K562 (cell line): Measurements from ENCODE around the gene PSMA5. TPM values are rescaled to one million over a fixed set of nuclear protein-coding genes. Genes with fewer than 3 reads are reported as not detected.

Experiments used
- HINFP ChIP-seq: fragments of 450-650 bp; conservative IDR thresholded peaks from 2 replicates; pipeline ENCODE4 v1.6.1; 2016; ENCODE audit warnings: missing genetic modification characterization, low read depth, mild to moderate bottlenecking, control low read depth, missing compliant biosample characterization
- MECOM ChIP-seq: fragments of 250-450 bp; sonication (Bioruptor Pico); IDR thresholded peaks from 2 replicates; pipeline ENCODE4 v1.8.0; 2022; ENCODE audit warnings: inconsistent platforms
- PYGO2 ChIP-seq: fragments of 450-650 bp; IDR thresholded peaks from 2 replicates; pipeline ENCODE4 v1.6.1; 2016; ENCODE audit warnings: mild to moderate bottlenecking, missing genetic modification characterization, moderate library complexity, missing compliant biosample characterization
- RAD51 ChIP-seq: fragments of 450-650 bp; IDR thresholded peaks from 2 replicates; pipeline ENCODE4 v1.7.1; 2016; ENCODE audit warnings: low read depth, mild to moderate bottlenecking, borderline replicate concordance
- RBBP5 ChIP-seq: fragments of 200-600 bp; sonication (generic); IDR thresholded peaks from 2 replicates; pipeline ENCODE4 v1.6.1; 2012; ENCODE audit warnings: borderline replicate concordance, mild to moderate bottlenecking, low read length, control low read depth, inconsistent platforms; ENCODE audit not compliant: insufficient read depth, poor library complexity, severe bottlenecking
- SLC30A9 ChIP-seq: fragments of 250-450 bp; sonication (Bioruptor Pico); IDR thresholded peaks from 2 replicates; pipeline ENCODE4 v1.8.0; 2022; ENCODE audit warnings: mild to moderate bottlenecking, moderate library complexity
- ZNF324 ChIP-seq: fragments of 250-450 bp; sonication (Bioruptor Pico); IDR thresholded peaks from 2 replicates; pipeline ENCODE4 v1.4.0; 2020; ENCODE audit warnings: mild to moderate bottlenecking
- polyA plus RNA-seq, 8 experiments: library from polyadenylated mRNA; depleted of rRNA in 4 of 8; stranded (reverse) in 5 of 8; unstranded in 3 of 8; fragments of >200 nt; fragmentation: Nextera tagmentation in 2 of 8; fragmentation: Illumina TruSeq in 1 of 8; extraction: Ambion mirVana in 2 of 8; extraction: Trizol in 1 of 8; gene quantifications; 2 replicates each; pipeline versions ENCODE4 v1.2.1 to v1.2.3, GENCODE V29; 2011 to 2014; ENCODE audit warnings: inconsistent platforms in 1 of 8, missing spikeins in 1 of 8
- total RNA-seq, 7 experiments: library from RNA; depleted of rRNA in 6 of 7; stranded (reverse); fragments of >200 nt in 6 of 7; fragmentation: Illumina TruSeq in 2 of 7; extraction: Trizol in 2 of 7; gene quantifications; 2 replicates each; pipeline versions ENCODE4 v1.2.1 to v1.2.3, GENCODE V29; 2011 to 2021; ENCODE audit warnings: low replicate concordance in 1 of 7
- TF ChIP-seq, protein P1 (sequence below): fragments of 250-450 bp; sonication (Bioruptor Pico); IDR thresholded peaks from 2 replicates; pipeline ENCODE4 v1.9.0; 2021; ENCODE audit warnings: mild to moderate bottlenecking

The PSMA5 gene
- total and polyA plus RNA-seq, 9 of the 15 experiments (the other 6 are each of a cell fraction or from before 2014, with no cell fraction given) = 82.6 to 542 (median 287) TPM

DNA sequence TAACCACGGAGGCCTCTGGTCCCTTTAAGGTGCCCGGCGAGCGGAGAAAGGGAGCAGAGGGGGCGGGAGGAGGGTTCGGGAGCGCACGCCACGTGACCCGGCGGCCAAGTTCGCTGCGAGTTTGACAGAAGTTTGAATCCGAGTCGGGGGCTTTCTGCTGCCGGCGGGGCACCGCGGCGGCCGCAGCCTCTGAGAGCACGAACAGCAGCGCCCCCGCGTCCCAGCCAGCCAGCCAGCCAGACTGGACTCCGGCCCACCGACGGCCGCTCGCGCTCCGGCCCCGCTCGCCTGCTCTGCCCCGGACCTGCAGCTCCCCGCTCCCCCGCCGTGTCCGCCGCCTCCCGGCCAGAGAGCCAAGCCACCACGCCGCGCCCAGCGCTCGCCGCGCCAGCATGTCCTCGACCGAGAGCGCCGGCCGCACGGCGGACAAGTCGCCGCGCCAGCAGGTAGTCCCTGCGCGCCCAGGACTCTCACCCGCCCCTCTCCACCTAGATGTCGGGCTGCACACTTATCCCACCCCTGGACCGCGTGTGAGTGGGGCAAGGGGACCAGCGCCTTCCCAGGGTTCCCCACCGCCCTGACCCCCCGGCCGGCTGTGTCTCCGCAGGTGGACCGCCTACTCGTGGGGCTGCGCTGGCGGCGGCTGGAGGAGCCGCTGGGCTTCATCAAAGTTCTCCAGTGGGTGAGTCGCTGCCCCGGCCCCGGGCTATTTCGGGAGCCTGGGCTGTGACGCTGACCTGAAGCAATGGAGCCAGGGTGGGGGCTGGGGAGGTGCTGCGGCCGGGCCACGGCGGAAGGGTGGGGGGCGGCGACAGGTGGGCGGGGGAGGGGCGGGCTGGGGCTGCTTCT, 40.4 kb upstream of the PSMA5 start, which contains the start of gene SYPL2 (continued):
- no peak for TF ChIP-seq RBBP5
- TF ChIP-seq, protein P1, sequence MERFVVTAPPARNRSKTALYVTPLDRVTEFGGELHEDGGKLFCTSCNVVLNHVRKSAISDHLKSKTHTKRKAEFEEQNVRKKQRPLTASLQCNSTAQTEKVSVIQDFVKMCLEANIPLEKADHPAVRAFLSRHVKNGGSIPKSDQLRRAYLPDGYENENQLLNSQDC (CRISPR knock-in tag) = no peak
- no peak for TF ChIP-seq PYGO2 (tag)
- no peak for TF ChIP-seq SLC30A9 (CRISPR knock-in tag)
- TF ChIP-seq ZNF324 (CRISPR knock-in tag) = no peak
- no peak for TF ChIP-seq HINFP
- peak; percentile 80 for TF ChIP-seq RAD51
- TF ChIP-seq MECOM (CRISPR knock-in tag) = no peak
- TF ChIP-seq, all 486 proteins: peak for 24
